Fibroblast of skin of left quadriceps (primary cell): ENCODE measurements around the gene SOBP.
A peak's percentile ranks its signal among the peaks of the same experiment; 100 is the strongest.
"Not testable (repeated sequence)": the region's sequence is repeated elsewhere in the genome, so short reads cannot be mapped to it uniquely, and the experiment has no call there.

Source experiments
- DNase-seq, 2 experiments: peaks; one replicate each; pipeline ENCODE4 v3.0.0-alpha.2; 2013; ENCODE audit warnings: low read depth in 2 of 2

SOBP gene

DNA sequence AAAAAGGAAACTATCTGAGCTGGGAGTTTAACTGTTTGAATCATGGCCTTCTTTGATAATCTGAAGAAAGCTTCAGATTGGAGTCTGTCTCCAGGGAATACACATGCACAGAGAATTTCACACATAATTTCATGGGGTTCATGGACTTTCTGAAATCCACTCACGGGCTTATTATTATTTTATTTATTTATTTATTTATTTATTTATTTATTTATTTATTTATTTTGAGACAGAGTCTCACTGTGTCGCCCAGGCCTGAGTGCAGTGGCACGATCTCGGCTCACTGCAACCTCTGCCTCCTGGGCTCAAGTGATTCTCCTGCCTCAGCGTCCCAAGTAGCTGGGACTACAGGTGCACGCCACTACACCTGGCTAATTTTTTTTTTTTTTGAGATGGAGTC lies 63.2 kb downstream of the SOBP start:
- not testable (repeated sequence) for DNase-seq

DNA sequence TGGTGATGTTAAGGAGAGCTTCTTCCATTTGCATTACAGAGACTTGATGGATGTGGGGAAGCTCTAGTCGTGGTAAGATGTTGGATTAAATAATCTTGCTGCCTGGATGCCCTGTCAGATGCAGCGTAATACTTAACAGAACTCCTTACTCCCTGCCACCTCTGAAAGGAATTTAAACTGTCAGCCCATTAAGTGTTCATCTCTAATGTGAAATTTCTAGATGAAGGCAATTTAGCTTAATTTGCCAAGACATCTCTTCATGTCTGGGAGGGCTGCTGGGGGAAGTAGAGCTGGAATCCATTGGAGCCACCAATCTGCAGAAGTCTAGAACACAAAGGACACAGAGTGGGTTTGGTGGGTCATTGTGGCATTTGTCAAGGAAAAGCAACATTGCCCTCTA lies 64.4 kb downstream of the SOBP start:
- no peak for DNase-seq

DNA sequence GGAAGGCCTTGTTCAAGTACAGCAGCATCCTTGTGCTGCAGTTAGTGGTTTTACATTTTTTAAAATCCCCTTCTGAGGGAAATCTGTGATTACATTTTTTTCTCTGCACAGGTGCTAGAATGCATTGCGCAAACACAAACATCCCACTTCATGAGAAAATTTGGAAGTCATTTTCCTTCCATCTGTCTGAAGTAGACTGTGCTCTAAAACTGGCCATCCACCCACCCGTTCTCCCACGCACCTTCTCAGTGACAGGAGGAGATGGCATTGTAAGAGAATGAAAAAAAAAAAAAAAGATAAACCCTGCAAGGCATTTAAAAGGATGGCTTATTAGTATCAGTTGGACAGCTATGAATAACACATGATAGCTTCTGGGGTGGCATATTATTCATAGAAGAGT lies 65.0 kb downstream of the SOBP start:
- DNase-seq: no peak

- DNase-seq: no peak
These were observed 65.5 kb downstream of the SOBP start for GRCh38 chr6:107555449-107555848.

- no peak for DNase-seq
These were observed 66.2 kb downstream of the SOBP start for GRCh38 chr6:107556082-107556481.

GRCh38 chr6:107557698-107558097 lies 67.8 kb downstream of the SOBP start:
- no peak for DNase-seq

- peak; percentile 36 to 38 for DNase-seq
These were observed 70.7 kb downstream of the SOBP start for GRCh38 chr6:107560657-107561056.

DNA sequence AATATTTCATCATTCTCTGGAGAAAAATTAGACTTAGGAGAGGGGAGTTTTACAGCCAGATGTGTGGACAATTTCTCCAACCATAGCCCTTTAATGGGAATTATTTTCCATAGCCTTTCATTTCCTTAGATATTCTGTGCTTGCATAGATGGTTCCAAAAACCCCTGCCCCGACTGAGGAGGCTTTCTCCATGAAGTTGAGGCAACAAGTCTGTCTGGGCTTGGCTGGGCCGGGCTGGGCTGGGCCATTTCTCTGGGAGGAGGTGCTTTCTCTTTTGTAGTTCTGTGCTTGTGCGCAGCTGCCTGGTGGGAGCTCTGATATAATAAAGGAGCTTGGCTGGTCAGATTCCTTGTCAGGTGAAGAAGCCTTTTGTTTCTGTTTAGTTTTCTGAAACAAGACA lies 71.4 kb downstream of the SOBP start:
- no peak for DNase-seq

DNA sequence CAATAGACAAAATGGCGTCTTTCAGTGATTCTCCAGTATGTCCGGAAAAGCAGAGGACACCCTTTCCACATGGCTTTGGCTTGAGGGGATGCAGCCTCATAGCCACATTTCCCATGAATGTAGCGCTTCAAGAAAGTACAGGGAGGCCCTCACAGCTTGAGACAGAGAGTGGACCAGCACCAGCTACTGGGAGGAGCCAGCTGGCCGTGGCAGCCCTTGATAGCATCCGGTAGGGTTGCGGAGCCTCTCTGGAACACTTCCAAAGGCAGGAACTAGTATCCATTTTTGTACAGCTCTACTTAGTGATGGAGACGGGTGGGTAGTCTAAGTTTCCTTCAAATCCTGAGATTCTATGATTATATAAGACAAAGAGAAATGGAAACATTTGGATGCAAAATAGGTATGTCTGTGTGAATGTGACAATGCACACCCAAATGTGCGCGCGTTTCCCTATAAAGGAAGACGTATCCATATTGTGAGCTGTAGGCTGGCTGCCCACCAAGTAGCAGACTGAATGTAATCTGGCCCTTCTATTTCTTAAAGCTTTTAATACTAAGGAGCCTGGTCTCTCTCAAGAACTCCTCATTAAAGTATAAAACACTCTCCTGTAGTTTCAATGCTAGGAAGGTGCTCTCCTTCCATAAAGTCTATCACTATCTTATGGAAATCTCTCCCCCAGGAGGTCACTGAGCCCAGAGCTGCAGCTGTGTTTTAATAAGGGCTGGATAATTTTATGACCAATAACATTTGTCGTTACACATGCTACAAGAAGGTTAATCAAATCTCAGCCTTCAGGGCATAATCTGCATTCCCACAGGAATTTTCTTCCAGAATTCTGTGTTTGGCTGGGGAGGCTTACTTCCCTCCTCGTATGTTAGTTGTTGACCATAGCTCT lies 74.0 kb downstream of the SOBP start:
- DNase-seq: no peak

DNA sequence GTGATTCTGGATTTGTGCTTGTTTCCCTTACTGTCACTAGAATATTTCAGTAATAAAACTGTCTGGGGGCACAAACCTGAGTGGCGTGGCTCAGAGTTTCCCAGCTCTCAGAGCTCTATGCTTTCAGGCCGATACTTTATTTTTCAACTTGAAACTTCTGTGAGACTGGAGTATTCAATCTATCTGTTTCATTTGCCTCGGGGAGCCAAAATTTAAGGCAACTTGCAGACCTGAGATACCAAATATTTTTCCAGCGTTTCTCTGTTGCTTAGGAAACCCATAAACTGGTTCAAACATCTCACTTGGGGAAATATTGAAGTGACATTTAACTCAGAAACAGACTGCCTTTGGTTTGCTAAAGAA lies 74.7 kb downstream of the SOBP start:
- DNase-seq: no peak

GRCh38 chr6:107565165-107565723 lies 75.3 kb downstream of the SOBP start:
- DNase-seq: no peak

DNA sequence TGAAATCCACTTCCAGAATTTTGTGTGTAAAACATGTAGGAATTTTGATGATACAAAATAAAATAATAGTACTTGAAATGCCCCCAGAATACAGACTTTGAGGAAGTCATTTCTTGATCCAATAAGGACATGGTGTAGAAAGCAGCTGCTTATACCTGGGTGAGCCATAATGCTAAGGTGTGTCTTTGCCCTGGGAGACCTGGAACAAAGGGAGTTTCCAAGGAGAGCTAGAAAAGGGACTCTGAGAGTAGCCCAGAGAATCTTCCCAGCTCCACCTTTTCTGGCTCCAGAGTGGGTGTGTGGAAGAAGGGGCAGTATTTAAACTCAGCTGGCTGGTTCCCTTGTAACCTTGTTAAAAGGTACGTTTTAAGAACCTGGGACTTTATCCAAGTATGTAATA lies 77.7 kb downstream of the SOBP start:
- DNase-seq: no peak

DNA sequence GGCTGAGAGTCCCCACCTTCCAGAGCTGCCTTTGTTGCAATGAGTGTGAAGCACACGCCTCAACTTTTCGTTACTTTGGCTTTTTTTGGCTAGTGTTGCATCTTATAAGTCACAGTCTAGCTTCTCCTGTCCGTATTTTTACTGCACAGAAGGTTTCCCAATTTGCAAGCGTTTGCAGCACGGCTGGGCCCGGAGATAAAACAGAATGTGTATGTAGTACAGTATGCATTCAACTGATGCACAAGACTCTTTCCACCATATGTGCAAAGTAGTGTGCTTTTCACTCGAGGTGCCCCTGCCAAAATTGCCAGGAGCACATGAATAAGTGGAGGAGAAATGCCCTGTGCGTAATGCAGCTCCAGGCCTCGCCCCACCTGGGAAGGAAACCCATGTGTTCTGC lies 79.6 kb downstream of the SOBP start:
- no peak for DNase-seq

DNA sequence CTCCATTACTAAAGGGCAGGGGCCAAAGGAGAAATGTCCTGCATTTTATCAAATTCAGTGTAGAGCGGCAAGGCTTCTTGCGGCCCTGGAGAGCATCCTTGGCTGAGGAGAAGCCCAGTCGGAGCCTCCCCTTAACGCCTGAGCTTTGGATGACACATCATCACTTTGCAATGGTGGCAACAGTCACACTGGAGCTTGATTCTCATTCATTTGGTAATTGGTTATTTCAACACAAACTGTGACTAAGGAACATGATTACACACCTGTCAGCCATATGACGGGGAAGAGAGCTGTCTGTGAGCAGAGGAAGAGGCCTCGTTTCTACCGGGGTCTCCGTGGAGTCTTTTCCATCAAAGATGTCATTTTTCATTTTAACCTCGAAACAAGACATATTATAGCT lies 81.4 kb downstream of the SOBP start:
- DNase-seq: no peak

DNA sequence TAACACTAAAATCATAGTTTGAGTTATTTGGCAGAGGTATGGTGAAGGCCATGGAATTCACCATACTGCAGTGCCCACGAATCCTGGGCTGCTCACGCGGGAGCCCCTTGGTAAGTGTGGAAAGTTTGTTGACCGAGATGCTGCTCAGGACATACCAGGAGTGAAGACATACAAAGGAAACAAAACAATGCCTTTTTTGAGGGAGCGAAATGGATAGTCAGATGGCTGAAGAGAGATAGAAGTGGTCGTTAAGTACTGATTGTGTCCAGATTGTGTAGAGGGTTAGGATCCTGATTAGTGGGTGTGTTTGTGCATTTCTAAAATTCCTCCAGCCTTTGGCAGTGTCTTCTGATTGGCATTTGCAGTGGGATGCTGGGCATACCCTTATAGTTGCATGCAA lies 83.0 kb downstream of the SOBP start:
- DNase-seq: no peak

GRCh38 chr6:107574856-107575255 lies 84.9 kb downstream of the SOBP start:
- DNase-seq: no peak

DNA sequence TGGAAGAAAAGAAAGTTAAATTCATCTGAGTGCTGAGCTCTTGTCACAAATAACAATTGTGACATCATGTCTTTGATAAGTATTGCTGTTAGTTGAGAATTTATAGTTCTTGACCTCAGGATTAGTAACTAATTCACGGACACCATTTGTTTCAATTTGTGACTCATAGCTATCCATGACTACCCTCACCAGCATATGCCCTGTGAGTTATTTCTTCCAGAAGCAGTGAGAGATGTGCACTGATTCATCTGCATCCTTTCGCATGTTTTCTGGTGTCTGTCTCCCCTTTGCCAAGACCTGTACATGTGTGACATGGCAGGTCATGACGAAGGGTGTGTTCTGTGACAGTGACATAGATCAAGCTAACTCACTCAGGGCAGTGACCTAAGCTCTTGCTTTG lies 86.9 kb downstream of the SOBP start:
- DNase-seq: peak; percentile 10 to 15

GRCh38 chr6:107578642-107579341 lies 88.9 kb downstream of the SOBP start:
- no peak for DNase-seq

DNA sequence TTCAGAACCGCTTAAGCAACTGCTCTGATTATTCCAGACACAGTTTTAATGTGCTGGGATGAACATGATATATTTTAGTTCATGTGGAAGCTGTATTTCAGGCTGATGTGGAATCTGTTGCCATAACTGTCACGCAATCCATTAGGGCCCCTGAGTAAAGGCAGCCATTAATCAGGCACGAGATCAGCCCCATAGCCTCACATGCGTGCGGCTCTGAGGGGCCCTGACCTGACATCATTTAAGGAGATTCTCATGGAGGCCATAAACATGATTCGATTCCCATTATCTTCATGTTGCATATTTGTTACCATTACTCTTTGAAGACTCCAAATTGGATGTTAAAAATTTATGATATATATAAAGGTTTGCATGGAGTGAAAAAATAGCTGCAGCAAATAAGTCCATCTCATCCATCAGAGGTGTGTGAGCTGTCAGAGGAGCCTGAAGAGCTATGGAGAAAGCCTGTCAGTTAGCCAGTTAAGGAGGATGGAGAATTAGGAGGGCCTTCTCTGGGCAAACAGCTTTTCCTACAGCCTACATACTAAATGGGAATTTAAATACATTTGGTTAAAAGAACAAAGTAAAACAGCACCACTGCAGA lies 89.6 kb downstream of the SOBP start:
- no peak for DNase-seq

- DNase-seq: no peak
These were observed 92.2 kb downstream of the SOBP start for GRCh38 chr6:107582086-107582485.

- DNase-seq: no peak
These were observed 94.8 kb downstream of the SOBP start for GRCh38 chr6:107584726-107585125.

DNA sequence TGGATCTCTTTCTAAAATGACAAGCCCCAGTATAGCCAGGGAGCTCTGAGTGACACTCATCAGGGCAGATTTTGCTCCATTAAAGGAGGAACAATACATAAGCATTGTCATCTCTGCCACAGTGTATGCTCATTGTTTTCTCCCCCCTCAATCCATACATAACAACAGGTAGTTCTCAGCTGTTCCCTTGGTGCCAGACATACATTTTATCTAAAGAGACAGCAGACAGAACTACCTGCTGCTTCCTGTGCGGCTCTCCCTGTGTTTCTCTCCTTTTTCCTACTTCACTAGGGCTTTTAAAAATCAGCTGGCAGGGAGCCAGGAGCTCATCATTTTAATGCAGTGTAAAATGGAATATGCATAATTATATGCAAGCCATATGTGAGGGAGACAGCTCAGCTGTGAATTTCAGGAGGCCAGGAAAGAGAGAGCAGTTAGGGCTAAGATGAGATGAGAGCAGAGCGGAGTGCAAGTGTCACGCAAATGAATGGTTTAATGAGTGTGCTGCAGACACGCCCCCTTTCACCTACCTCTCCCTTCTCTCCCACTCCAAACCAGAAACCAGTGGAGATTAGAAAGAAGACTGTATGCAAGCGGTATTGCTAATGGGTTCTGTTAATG lies 96.0 kb downstream of the SOBP start:
- DNase-seq: no peak
